Endothelial cell of umbilical vein (primary cell): Measurements from ENCODE around the gene NT5C1A. TPM values are rescaled to one million over a fixed set of nuclear protein-coding genes. Genes with fewer than 3 reads are reported as not detected.

Experiments used
- BruUV-seq: library from RNA; stranded (reverse); fragments of 400-500 nt; replicated peaks from 2 replicates; lab custom pipeline; 2021; lab: Mats Ljungman, UMichigan
- CTCF ChIA-PET: fragments of 300-600, 350-600 bp; sonication (Branson Sonifier 250); formaldehyde crosslinking; loops from one replicate; lab custom pipeline; 2021; ENCODE audit warnings: antibody characterized with exemption, inconsistent platforms; lab: Charles Lee
- POLR2A ChIA-PET: fragments of 300-600, 350-600 bp; sonication (Branson Sonifier 250); formaldehyde crosslinking; loops from one replicate; lab custom pipeline; 2021; ENCODE audit warnings: antibody characterized with exemption, inconsistent platforms; lab: Charles Lee
- DNase-seq: peaks from one replicate; pipeline ENCODE4 v3.0.0-alpha.2; 2011; ENCODE audit warnings: low read depth, low spot score
- FAIRE-seq: peaks from 2 replicates; lab custom pipeline; 2011; peaks lifted over from hg19 to GRCh38; lab: Jason Lieb, UNC
- H2AFZ ChIP-seq: 2 replicates; pipeline ENCODE4 v1.6.0; 2012; ENCODE audit warnings: low read depth, low read length, control low read depth, inconsistent platforms
- H3K27ac ChIP-seq: 2 replicates; pipeline ENCODE4 v1.5.1; 2011; ENCODE audit warnings: low read depth, mild to moderate bottlenecking, control low read depth, low read length, moderate library complexity; ENCODE audit not compliant: insufficient read depth
- H3K27me3 ChIP-seq, 2 experiments: 2 replicates each; pipeline versions ENCODE4 v1.6.0 to v1.6.1; 2011; ENCODE audit warnings: low read length in 2 of 2, mixed read lengths in 1 of 2; ENCODE audit not compliant: control insufficient read depth in 2 of 2, insufficient read depth in 2 of 2
- H3K36me3 ChIP-seq, 2 experiments: 2 replicates in 1 of 2; 3 replicates in 1 of 2; pipeline ENCODE4 v1.5.1; 2011; ENCODE audit warnings: low read length in 2 of 2, mild to moderate bottlenecking in 1 of 2, moderate library complexity in 1 of 2; ENCODE audit not compliant: control insufficient read depth in 2 of 2, insufficient read depth in 2 of 2; ENCODE audit errors: extremely low read depth in 1 of 2
- H3K4me1 ChIP-seq: 3 replicates; pipeline ENCODE4 v1.5.1; 2011; ENCODE audit warnings: mild to moderate bottlenecking, low read length; ENCODE audit not compliant: control insufficient read depth, insufficient read depth; ENCODE audit errors: extremely low read depth
- H3K4me2 ChIP-seq: 2 replicates; pipeline ENCODE4 v1.6.1; 2011; ENCODE audit warnings: low read length, control low read depth, mixed read lengths; ENCODE audit not compliant: insufficient read depth
- H3K4me3 ChIP-seq, 3 experiments: fragments of 200-600 bp in 1 of 3; sonication (generic), shearing (Covaris generic) in 1 of 3; replicated peaks in 1 of 3; 2 replicates each; pipeline ENCODE4 v1.5.1; 2011 to 2016; ENCODE audit warnings: control low read depth in 3 of 3, low read length in 3 of 3, mild to moderate bottlenecking in 2 of 3, inconsistent platforms in 1 of 3, low read depth in 1 of 3, moderate library complexity in 1 of 3; ENCODE audit not compliant: insufficient read depth in 1 of 3
- H3K79me2 ChIP-seq: 2 replicates; pipeline ENCODE4 v1.6.0; 2012; ENCODE audit warnings: low read length, inconsistent platforms; ENCODE audit not compliant: control insufficient read depth, insufficient read depth
- H3K9ac ChIP-seq: replicated peaks from 2 replicates; pipeline ENCODE3; 2011; ENCODE audit warnings: low read length, control low read depth; ENCODE audit not compliant: insufficient read depth; ENCODE audit errors: extremely low read depth
- H3K9me1 ChIP-seq: replicated peaks from 3 replicates; pipeline ENCODE4 v1.6.0; 2011; ENCODE audit warnings: mild to moderate bottlenecking, low read length; ENCODE audit not compliant: control insufficient read depth, insufficient read depth; ENCODE audit errors: extremely low read depth
- H3K9me3 ChIP-seq: replicated peaks from 2 replicates; pipeline ENCODE4 v1.5.1; 2012; ENCODE audit warnings: low read length, inconsistent platforms; ENCODE audit not compliant: control insufficient read depth, insufficient read depth
- H4K20me1 ChIP-seq: replicated peaks from 2 replicates; pipeline ENCODE3; 2011; ENCODE audit warnings: mild to moderate bottlenecking, low read length; ENCODE audit not compliant: control insufficient read depth, insufficient read depth; ENCODE audit errors: extremely low read depth
- EZH2 ChIP-seq: IDR thresholded peaks from 2 replicates; pipeline ENCODE4 v1.6.1; 2012; ENCODE audit warnings: borderline replicate concordance, low read depth, mild to moderate bottlenecking, moderate library complexity, low read length, inconsistent platforms; ENCODE audit not compliant: severe bottlenecking
- FOS ChIP-seq: IDR thresholded peaks from 2 replicates; pipeline ENCODE4 v1.6.1; 2011; ENCODE audit warnings: mild to moderate bottlenecking, low read length, moderate library complexity, borderline replicate concordance; ENCODE audit not compliant: insufficient read depth
- GATA2 ChIP-seq: IDR thresholded peaks from 2 replicates; pipeline ENCODE4 v1.7.0; 2011; ENCODE audit warnings: low read depth, mild to moderate bottlenecking, moderate library complexity, mixed read lengths, low read length; ENCODE audit not compliant: insufficient read length, insufficient read depth
- JUN ChIP-seq: IDR thresholded peaks from 2 replicates; pipeline ENCODE4 v1.6.1; 2011; ENCODE audit warnings: borderline replicate concordance, low read depth; ENCODE audit not compliant: insufficient read length, insufficient read depth
- MYC ChIP-seq: IDR thresholded peaks from one replicate; pipeline ENCODE4 v1.6.1; 2011; ENCODE audit warnings: mild to moderate bottlenecking, low read depth, low read length
- POLR2A ChIP-seq: IDR thresholded peaks from 2 replicates; pipeline ENCODE4 v1.6.1; 2012; ENCODE audit warnings: low read depth, mild to moderate bottlenecking, control low read depth, low read length
- POLR2AphosphoS5 ChIP-seq: IDR thresholded peaks from 2 replicates; pipeline ENCODE4 v1.6.1; 2012; ENCODE audit warnings: low read depth, mild to moderate bottlenecking, control low read depth, low read length, moderate library complexity; ENCODE audit not compliant: insufficient read depth
- dilution Hi-C: fragments of 300-500 bp; cut with MboI; formaldehyde crosslinking; loops from one replicate; pipeline ENCODE4 v1.15.0; 2019; ENCODE audit warnings: low sequenced_read_pairs; ENCODE audit not compliant: extremely low pct_ligation_motif_present
- intact Hi-C: fragments of 100-400 bp; cut with micrococcal nuclease; formaldehyde crosslinking; loops from one replicate; pipeline ENCODE4 v1.10.0; 2022
- polyA plus RNA-seq, 4 experiments: library from polyadenylated mRNA; depleted of rRNA in 3 of 4; stranded (reverse) in 3 of 4; unstranded in 1 of 4; fragments of >200 nt; gene quantifications; 2 replicates each; pipeline versions ENCODE4 v1.2.1 to v1.2.3, GENCODE V29; 2011 to 2012; ENCODE audit warnings: missing spikeins in 1 of 4
- total RNA-seq: library from RNA; stranded (reverse); gene quantifications from 2 replicates; pipeline ENCODE4 v1.2.3, GENCODE V29; 2021
- TF ChIP-seq, protein P1 (sequence below): IDR thresholded peaks from 2 replicates; pipeline ENCODE4 v1.6.1; 2011; ENCODE audit not compliant: insufficient read depth, insufficient read length
- TF ChIP-seq, protein P2 (sequence below), 2 donors: IDR thresholded peaks; 1 replicate in 1 of 2; 2 replicates in 1 of 2; pipeline ENCODE4 v1.5.1; 2011; ENCODE audit warnings: low read length in 2 of 2, mild to moderate bottlenecking in 2 of 2, moderate library complexity in 2 of 2, control low read depth in 1 of 2, inconsistent platforms in 1 of 2, low read depth in 1 of 2; ENCODE audit not compliant: insufficient read depth in 1 of 2; ENCODE audit errors: extremely low read depth in 1 of 2

NT5C1A gene
- total and polyA plus RNA-seq, 2 donors (not counting 3 experiments of a cell fraction or from before 2014, with no cell fraction given): not detected

DNA sequence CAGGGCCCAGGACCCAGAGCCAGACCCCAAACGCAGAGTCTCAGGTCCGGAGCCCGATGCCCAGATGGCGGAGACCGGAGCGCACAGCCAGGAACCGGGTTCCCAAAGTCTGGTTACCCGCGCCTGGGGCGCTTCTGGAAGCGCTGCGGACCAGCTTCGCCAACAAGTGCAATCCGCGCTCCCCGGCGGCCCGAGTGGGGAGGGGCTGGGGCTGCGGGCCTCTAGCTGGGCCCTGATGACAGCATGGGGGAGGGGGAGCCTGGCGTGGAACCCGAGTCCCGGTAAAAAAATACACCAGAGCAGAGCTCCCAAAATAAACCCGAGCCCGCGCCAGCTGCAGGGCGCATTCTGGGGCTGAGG is 494 bp downstream of the NT5C1A start:
- Histone ChIP-seq H3K9ac (no peak overlapping the region), H3K27me3 (peaks cover 49 to 53% of the 10 kb centered on the region in 2 experiments), H3K27ac (no peak overlapping the region), H3K4me1 (no peaks in the 10 kb centered on the region), H3K36me3 (no peaks in the 10 kb centered on the region), H3K4me3 (no peak overlapping the region), H3K4me2 (no peak overlapping the region), H4K20me1 (no peaks in the 10 kb centered on the region), H2AFZ (no peak overlapping the region), H3K79me2 (no peaks in the 10 kb centered on the region), H3K9me3 (no peaks in the 10 kb centered on the region), H3K9me1 (no peaks in the 10 kb centered on the region)
- FAIRE-seq (no peak), DNase-seq (no peak)
- no TSS peak for BruUV-seq
- CTCF ChIA-PET: interaction anchor here (1.1 to 9.8 kb wide), 10 partner anchors 10 to 133 kb away, joined by 3 to 113 read pairs (median 16); partner anchors contain the start of gene PPIE
- POLR2A ChIA-PET: no interaction called here
- no peak for TF ChIP-seq EZH2
- no peak for TF ChIP-seq POLR2AphosphoS5
- dilution Hi-C loops: no loop called here
- intact Hi-C loops: no loop called here

DNA sequence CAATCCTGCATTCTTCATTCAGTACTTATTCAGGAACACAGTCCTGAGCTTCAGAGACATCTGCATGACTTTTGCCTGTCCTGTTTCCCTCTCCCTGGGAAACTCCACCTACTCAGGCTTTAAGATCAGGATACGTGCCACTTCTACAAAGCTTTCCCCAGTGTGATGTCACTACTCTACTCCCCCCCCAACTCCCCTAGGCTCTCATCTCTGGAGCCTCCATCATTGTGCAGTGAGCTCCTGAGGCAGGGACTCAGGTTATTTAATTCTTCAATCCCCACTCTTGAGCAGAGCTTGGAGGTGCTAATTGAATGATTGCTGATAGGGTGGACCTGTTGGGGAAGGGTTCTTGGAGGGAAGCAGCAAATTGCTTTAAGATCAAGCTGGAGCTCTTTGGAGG is 1.2 kb downstream of the NT5C1A start:
- no peak for TF ChIP-seq MYC
- no peak for TF ChIP-seq POLR2AphosphoS5
- no peak for TF ChIP-seq FOS
- TF ChIP-seq, protein P1, sequence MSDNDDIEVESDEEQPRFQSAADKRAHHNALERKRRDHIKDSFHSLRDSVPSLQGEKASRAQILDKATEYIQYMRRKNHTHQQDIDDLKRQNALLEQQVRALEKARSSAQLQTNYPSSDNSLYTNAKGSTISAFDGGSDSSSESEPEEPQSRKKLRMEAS: no peak
- TF ChIP-seq GATA2: no peak
- no peak for TF ChIP-seq POLR2A
- TF ChIP-seq JUN: no peak
- TF ChIP-seq, protein P2, sequence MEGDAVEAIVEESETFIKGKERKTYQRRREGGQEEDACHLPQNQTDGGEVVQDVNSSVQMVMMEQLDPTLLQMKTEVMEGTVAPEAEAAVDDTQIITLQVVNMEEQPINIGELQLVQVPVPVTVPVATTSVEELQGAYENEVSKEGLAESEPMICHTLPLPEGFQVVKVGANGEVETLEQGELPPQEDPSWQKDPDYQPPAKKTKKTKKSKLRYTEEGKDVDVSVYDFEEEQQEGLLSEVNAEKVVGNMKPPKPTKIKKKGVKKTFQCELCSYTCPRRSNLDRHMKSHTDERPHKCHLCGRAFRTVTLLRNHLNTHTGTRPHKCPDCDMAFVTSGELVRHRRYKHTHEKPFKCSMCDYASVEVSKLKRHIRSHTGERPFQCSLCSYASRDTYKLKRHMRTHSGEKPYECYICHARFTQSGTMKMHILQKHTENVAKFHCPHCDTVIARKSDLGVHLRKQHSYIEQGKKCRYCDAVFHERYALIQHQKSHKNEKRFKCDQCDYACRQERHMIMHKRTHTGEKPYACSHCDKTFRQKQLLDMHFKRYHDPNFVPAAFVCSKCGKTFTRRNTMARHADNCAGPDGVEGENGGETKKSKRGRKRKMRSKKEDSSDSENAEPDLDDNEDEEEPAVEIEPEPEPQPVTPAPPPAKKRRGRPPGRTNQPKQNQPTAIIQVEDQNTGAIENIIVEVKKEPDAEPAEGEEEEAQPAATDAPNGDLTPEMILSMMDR (IDR thresholded peaks at IDR 0.05; ENCODE audit: extremely low read depth in 1 of 2, insufficient read depth in 1 of 2, low read depth in 1 of 2, low read length in 2 of 2): no peak
- no peak for TF ChIP-seq EZH2
- FAIRE-seq (no peak), DNase-seq (no peak)
- H3K4me1 ChIP-seq: no peaks in the 10 kb centered on the region
- peaks cover 53 to 54% of the 10 kb centered on the region in 2 experiments for H3K27me3 ChIP-seq
- dilution Hi-C loops: no loop called here
- no peaks in the 10 kb centered on the region for H3K9me3 ChIP-seq
- no peak overlapping the region for H3K4me2 ChIP-seq
- no peaks in the 10 kb centered on the region for H4K20me1 ChIP-seq
- ChIA-PET POLR2A (interaction anchor here (0.8 kb wide), 1 partner anchor 12 kb away, joined by 4 read pairs; no protein-coding TSS in a partner anchor), CTCF (interaction anchor here (1.2 to 9.8 kb wide), 9 partner anchors 10 to 132 kb away, joined by 3 to 113 read pairs (median 29); no protein-coding TSS in a partner anchor)
- H2AFZ ChIP-seq: no peak overlapping the region
- no TSS peak for BruUV-seq
- no peak overlapping the region for H3K4me3 ChIP-seq
- intact Hi-C loops: no loop called here
- no peaks in the 10 kb centered on the region for H3K79me2 ChIP-seq
- no peaks in the 10 kb centered on the region for H3K36me3 ChIP-seq
- H3K9me1 ChIP-seq: no peaks in the 10 kb centered on the region
- H3K9ac ChIP-seq: no peak overlapping the region
- no peak overlapping the region for H3K27ac ChIP-seq
